Mammary epithelial cell (primary cell): ENCODE results near the gene ITIH6.

ENCODE experiments used
- CTCF ChIP-seq, 2 donors: IDR thresholded peaks in 1 of 2; conservative IDR thresholded peaks in 1 of 2; 2 replicates each; pipeline ENCODE4 v1.5.1; 2011 to 2012; ENCODE audit warnings: inconsistent platforms in 2 of 2, low read length in 2 of 2, mild to moderate bottlenecking in 2 of 2, control low read depth in 1 of 2, low read depth in 1 of 2; ENCODE audit not compliant: insufficient read depth in 1 of 2; ENCODE audit errors: extremely low read depth in 1 of 2
- EZH2 ChIP-seq: IDR thresholded peaks from 2 replicates; pipeline ENCODE4 v1.6.1; 2012; ENCODE audit warnings: low read length, inconsistent platforms, borderline replicate concordance

- no peak for TF ChIP-seq CTCF (conservative IDR thresholded peaks at IDR 0.05 in 1 of 2, IDR thresholded peaks at IDR 0.05 in 1 of 2; ENCODE audit: extremely low read depth in 1 of 2, insufficient read depth in 1 of 2, low read depth in 1 of 2, low read length in 2 of 2)
- no peak for TF ChIP-seq EZH2
These were observed 22.7 kb upstream of the ITIH6 start for GRCh38 chrX:54820737-54821136.
